Endothelial cell of umbilical vein (primary cell): ENCODE results near the gene CCDC91. TPM values are rescaled to one million over a fixed set of nuclear protein-coding genes. Genes with fewer than 3 reads are reported as not detected.

Experiments
- BruUV-seq: library from RNA; stranded (reverse); fragments of 400-500 nt; replicated peaks from 2 replicates; lab custom pipeline; 2021; lab: Mats Ljungman, UMichigan
- CTCF ChIA-PET: fragments of 300-600, 350-600 bp; sonication (Branson Sonifier 250); formaldehyde crosslinking; loops from one replicate; lab custom pipeline; 2021; ENCODE audit warnings: antibody characterized with exemption, inconsistent platforms; lab: Charles Lee
- POLR2A ChIA-PET: fragments of 300-600, 350-600 bp; sonication (Branson Sonifier 250); formaldehyde crosslinking; loops from one replicate; lab custom pipeline; 2021; ENCODE audit warnings: antibody characterized with exemption, inconsistent platforms; lab: Charles Lee
- DNase-seq: peaks from one replicate; pipeline ENCODE4 v3.0.0-alpha.2; 2011; ENCODE audit warnings: low read depth, low spot score
- FAIRE-seq: peaks from 2 replicates; lab custom pipeline; 2011; peaks lifted over from hg19 to GRCh38; lab: Jason Lieb, UNC
- H2AFZ ChIP-seq: 2 replicates; pipeline ENCODE4 v1.6.0; 2012; ENCODE audit warnings: low read depth, low read length, control low read depth, inconsistent platforms
- H3K27ac ChIP-seq: 2 replicates; pipeline ENCODE4 v1.5.1; 2011; ENCODE audit warnings: low read depth, mild to moderate bottlenecking, control low read depth, low read length, moderate library complexity; ENCODE audit not compliant: insufficient read depth
- H3K27me3 ChIP-seq, 2 experiments: 2 replicates each; pipeline versions ENCODE4 v1.6.0 to v1.6.1; 2011; ENCODE audit warnings: low read length in 2 of 2, mixed read lengths in 1 of 2; ENCODE audit not compliant: control insufficient read depth in 2 of 2, insufficient read depth in 2 of 2
- H3K36me3 ChIP-seq, 2 experiments: 2 replicates in 1 of 2; 3 replicates in 1 of 2; pipeline ENCODE4 v1.5.1; 2011; ENCODE audit warnings: low read length in 2 of 2, mild to moderate bottlenecking in 1 of 2, moderate library complexity in 1 of 2; ENCODE audit not compliant: control insufficient read depth in 2 of 2, insufficient read depth in 2 of 2; ENCODE audit errors: extremely low read depth in 1 of 2
- H3K4me1 ChIP-seq: 3 replicates; pipeline ENCODE4 v1.5.1; 2011; ENCODE audit warnings: mild to moderate bottlenecking, low read length; ENCODE audit not compliant: control insufficient read depth, insufficient read depth; ENCODE audit errors: extremely low read depth
- H3K4me2 ChIP-seq: 2 replicates; pipeline ENCODE4 v1.6.1; 2011; ENCODE audit warnings: low read length, control low read depth, mixed read lengths; ENCODE audit not compliant: insufficient read depth
- H3K4me3 ChIP-seq, 3 experiments: fragments of 200-600 bp in 1 of 3; sonication (generic), shearing (Covaris generic) in 1 of 3; replicated peaks in 1 of 3; 2 replicates each; pipeline ENCODE4 v1.5.1; 2011 to 2016; ENCODE audit warnings: control low read depth in 3 of 3, low read length in 3 of 3, mild to moderate bottlenecking in 2 of 3, inconsistent platforms in 1 of 3, low read depth in 1 of 3, moderate library complexity in 1 of 3; ENCODE audit not compliant: insufficient read depth in 1 of 3
- H3K79me2 ChIP-seq: 2 replicates; pipeline ENCODE4 v1.6.0; 2012; ENCODE audit warnings: low read length, inconsistent platforms; ENCODE audit not compliant: control insufficient read depth, insufficient read depth
- H3K9ac ChIP-seq: replicated peaks from 2 replicates; pipeline ENCODE3; 2011; ENCODE audit warnings: low read length, control low read depth; ENCODE audit not compliant: insufficient read depth; ENCODE audit errors: extremely low read depth
- H3K9me1 ChIP-seq: replicated peaks from 3 replicates; pipeline ENCODE4 v1.6.0; 2011; ENCODE audit warnings: mild to moderate bottlenecking, low read length; ENCODE audit not compliant: control insufficient read depth, insufficient read depth; ENCODE audit errors: extremely low read depth
- H3K9me3 ChIP-seq: replicated peaks from 2 replicates; pipeline ENCODE4 v1.5.1; 2012; ENCODE audit warnings: low read length, inconsistent platforms; ENCODE audit not compliant: control insufficient read depth, insufficient read depth
- H4K20me1 ChIP-seq: replicated peaks from 2 replicates; pipeline ENCODE3; 2011; ENCODE audit warnings: mild to moderate bottlenecking, low read length; ENCODE audit not compliant: control insufficient read depth, insufficient read depth; ENCODE audit errors: extremely low read depth
- CTCF ChIP-seq, 2 donors: IDR thresholded peaks; 1 replicate in 1 of 2; 2 replicates in 1 of 2; pipeline ENCODE4 v1.5.1; 2011; ENCODE audit warnings: low read length in 2 of 2, mild to moderate bottlenecking in 2 of 2, moderate library complexity in 2 of 2, control low read depth in 1 of 2, inconsistent platforms in 1 of 2, low read depth in 1 of 2; ENCODE audit not compliant: insufficient read depth in 1 of 2; ENCODE audit errors: extremely low read depth in 1 of 2
- EZH2 ChIP-seq: IDR thresholded peaks from 2 replicates; pipeline ENCODE4 v1.6.1; 2012; ENCODE audit warnings: borderline replicate concordance, low read depth, mild to moderate bottlenecking, moderate library complexity, low read length, inconsistent platforms; ENCODE audit not compliant: severe bottlenecking
- FOS ChIP-seq: IDR thresholded peaks from 2 replicates; pipeline ENCODE4 v1.6.1; 2011; ENCODE audit warnings: mild to moderate bottlenecking, low read length, moderate library complexity, borderline replicate concordance; ENCODE audit not compliant: insufficient read depth
- GATA2 ChIP-seq: IDR thresholded peaks from 2 replicates; pipeline ENCODE4 v1.7.0; 2011; ENCODE audit warnings: low read depth, mild to moderate bottlenecking, moderate library complexity, mixed read lengths, low read length; ENCODE audit not compliant: insufficient read length, insufficient read depth
- JUN ChIP-seq: IDR thresholded peaks from 2 replicates; pipeline ENCODE4 v1.6.1; 2011; ENCODE audit warnings: borderline replicate concordance, low read depth; ENCODE audit not compliant: insufficient read length, insufficient read depth
- MAX ChIP-seq: IDR thresholded peaks from 2 replicates; pipeline ENCODE4 v1.6.1; 2011; ENCODE audit not compliant: insufficient read depth, insufficient read length
- MYC ChIP-seq: IDR thresholded peaks from one replicate; pipeline ENCODE4 v1.6.1; 2011; ENCODE audit warnings: mild to moderate bottlenecking, low read depth, low read length
- POLR2A ChIP-seq: IDR thresholded peaks from 2 replicates; pipeline ENCODE4 v1.6.1; 2012; ENCODE audit warnings: low read depth, mild to moderate bottlenecking, control low read depth, low read length
- POLR2AphosphoS5 ChIP-seq: IDR thresholded peaks from 2 replicates; pipeline ENCODE4 v1.6.1; 2012; ENCODE audit warnings: low read depth, mild to moderate bottlenecking, control low read depth, low read length, moderate library complexity; ENCODE audit not compliant: insufficient read depth
- dilution Hi-C: fragments of 300-500 bp; cut with MboI; formaldehyde crosslinking; loops from one replicate; pipeline ENCODE4 v1.15.0; 2019; ENCODE audit warnings: low sequenced_read_pairs; ENCODE audit not compliant: extremely low pct_ligation_motif_present
- intact Hi-C: fragments of 100-400 bp; cut with micrococcal nuclease; formaldehyde crosslinking; loops from one replicate; pipeline ENCODE4 v1.10.0; 2022
- polyA plus RNA-seq, 4 experiments: library from polyadenylated mRNA; depleted of rRNA in 3 of 4; stranded (reverse) in 3 of 4; unstranded in 1 of 4; fragments of >200 nt; gene quantifications; 2 replicates each; pipeline versions ENCODE4 v1.2.1 to v1.2.3, GENCODE V29; 2011 to 2012; ENCODE audit warnings: missing spikeins in 1 of 4
- total RNA-seq: library from RNA; stranded (reverse); gene quantifications from 2 replicates; pipeline ENCODE4 v1.2.3, GENCODE V29; 2021

Gene CCDC91
- total and polyA plus RNA-seq, 2 donors (not counting 3 experiments of a cell fraction or from before 2014, with no cell fraction given): 3.8 to 10.5 TPM

- POLR2A ChIA-PET: no interaction called here
Observed at GRCh38 chr12:28331130-28331529, 140.9 kb downstream of the CCDC91 start.

More at GRCh38 chr12:28331130-28331529, 140.9 kb downstream of the CCDC91 start:
- H3K4me2 ChIP-seq: no peak overlapping the region
- H3K9ac ChIP-seq: no peak overlapping the region
- DNase-seq (no peak), FAIRE-seq (no peak)
- no peaks in the 10 kb centered on the region for H4K20me1 ChIP-seq
- H3K36me3 ChIP-seq: no peaks in the 10 kb centered on the region
- H2AFZ ChIP-seq: no peak overlapping the region
- no TSS peak for BruUV-seq
- dilution Hi-C loops: no loop called here
- H3K4me1 ChIP-seq: no peaks in the 10 kb centered on the region
- H3K27me3 ChIP-seq: no peaks in the 10 kb centered on the region
- H3K27ac ChIP-seq: no peak overlapping the region
- H3K4me3 ChIP-seq: no peak overlapping the region
- intact Hi-C loops: no loop called here
- no peaks in the 10 kb centered on the region for H3K79me2 ChIP-seq
- TF ChIP-seq MYC (no peak), CTCF (IDR thresholded peaks at IDR 0.05; ENCODE audit: extremely low read depth in 1 of 2, insufficient read depth in 1 of 2, low read depth in 1 of 2, low read length in 2 of 2) (no peak), POLR2A (no peak), JUN (no peak), GATA2 (no peak), FOS (no peak), EZH2 (no peak), MAX (no peak), POLR2AphosphoS5 (no peak)
- H3K9me1 ChIP-seq: no peaks in the 10 kb centered on the region
- CTCF ChIA-PET: no interaction called here
- no peaks in the 10 kb centered on the region for H3K9me3 ChIP-seq
